VCaP (cell line): ENCODE measurements around the gene GSK3A.

ENCODE experiments used
- H3K27ac ChIP-seq: fragments of 450-650 bp; 2 replicates; pipeline ENCODE4 v1.5.1; 2017
- CTCF ChIP-seq: fragments of 450-650 bp; conservative IDR thresholded peaks from 2 replicates; pipeline ENCODE4 v1.5.1; 2017; ENCODE audit warnings: mild to moderate bottlenecking, moderate library complexity

Gene GSK3A

GRCh38 chr19:42201489-42202289, 40.7 kb downstream of the GSK3A start:
- no peak overlapping the region for H3K27ac ChIP-seq
- TF ChIP-seq CTCF: no peak

GRCh38 chr19:42200116-42200715, 42.2 kb downstream of the GSK3A start:
- H3K27ac ChIP-seq: no peak overlapping the region
- TF ChIP-seq CTCF: no peak

GRCh38 chr19:42199440-42200115, 42.8 kb downstream of the GSK3A start:
- H3K27ac ChIP-seq: no peak overlapping the region

GRCh38 chr19:42198676-42199439, 43.5 kb downstream of the GSK3A start:
- H3K27ac ChIP-seq: no peak overlapping the region
- TF ChIP-seq CTCF: no peak

More at GRCh38 chr19:42199440-42200115, 42.8 kb downstream of the GSK3A start:
- TF ChIP-seq CTCF: no peak

GRCh38 chr19:42197375-42197817, 45.0 kb downstream of the GSK3A start:
- H3K27ac ChIP-seq: no peak overlapping the region
- TF ChIP-seq CTCF: no peak

- no peak for TF ChIP-seq CTCF
- H3K27ac ChIP-seq: no peak overlapping the region
Observed at GRCh38 chr19:42196011-42197001, 46.1 kb downstream of the GSK3A start.
